HG02840 (cell line): Measurements from ENCODE around the gene CLEC2D.
A peak's percentile ranks its signal among the peaks of the same experiment; 100 is the strongest.
"Not testable (repeated sequence)": the region's sequence is repeated elsewhere in the genome, so short reads cannot be mapped to it uniquely, and the experiment has no call there.

Experiments used
- ATAC-seq: cut with Tn5 transposase; IDR thresholded peaks from one replicate; pipeline ENCODE4 v1.9.1; 2021; ENCODE audit warnings: mild to moderate bottlenecking, moderate library complexity, moderate number of reproducible peaks; ENCODE audit not compliant: unreplicated experiment, low FRiP score

Gene CLEC2D

DNA sequence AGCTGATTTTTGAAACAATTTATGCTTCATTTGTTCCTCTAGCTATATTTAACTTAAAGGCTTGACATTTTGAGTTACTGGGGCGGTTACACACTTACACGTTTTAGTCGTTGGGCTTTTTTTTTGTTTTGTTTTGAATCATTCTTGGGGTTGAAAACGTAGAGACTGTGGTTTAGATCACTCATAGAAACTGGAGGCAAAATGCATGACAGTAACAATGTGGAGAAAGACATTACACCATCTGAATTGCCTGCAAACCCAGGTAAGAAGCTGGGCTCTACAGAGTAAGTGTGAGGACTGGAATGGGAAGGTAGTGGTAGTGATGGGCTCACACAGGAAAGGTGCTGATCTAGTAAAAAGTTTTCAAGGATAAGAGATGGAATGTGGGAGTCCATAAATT lies at the start of gene CLEC2D:
TSS of gene CLEC2D (plus strand) at position 180 of the 400 bp plus-strand sequence. CDS start at position 202, 22 bp downstream.
- ATAC-seq, result peak; percentile 35

GRCh38 chr12:9625019-9625418 lies 44.5 kb upstream of the CLEC2D start:
- ATAC-seq, result no peak

GRCh38 chr12:9626291-9626690 lies 43.2 kb upstream of the CLEC2D start:
- ATAC-seq, result no peak

- ATAC-seq, result no peak
Observed at GRCh38 chr12:9626821-9627220, 42.7 kb upstream of the CLEC2D start.

DNA sequence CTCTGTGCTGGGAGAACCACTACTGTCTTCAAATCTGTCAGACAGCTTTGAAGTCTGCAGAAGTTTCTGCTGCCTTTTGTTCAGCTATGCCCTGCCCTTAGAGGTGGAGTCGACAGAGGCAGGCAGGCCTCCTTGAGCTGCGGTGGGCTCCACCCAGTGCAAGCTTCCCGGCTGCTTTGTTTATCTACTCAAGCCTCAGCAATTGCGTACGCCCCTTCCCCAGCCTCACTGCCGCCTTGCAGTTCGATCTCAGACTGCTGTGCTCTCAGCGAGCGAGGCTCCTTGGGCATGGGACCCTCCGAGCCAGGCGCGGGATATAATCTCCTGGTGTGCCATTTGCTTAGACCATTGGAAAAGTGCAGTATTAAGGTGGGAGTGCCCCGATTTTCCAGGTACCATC lies 36.7 kb upstream of the CLEC2D start:
- no peak for ATAC-seq

GRCh38 chr12:9634177-9634803 lies 35.2 kb upstream of the CLEC2D start:
- ATAC-seq, result no peak

GRCh38 chr12:9634969-9635754 lies 34.4 kb upstream of the CLEC2D start:
- ATAC-seq, result no peak

- no peak for ATAC-seq
Observed at GRCh38 chr12:9636150-9636850, 33.2 kb upstream of the CLEC2D start.

DNA sequence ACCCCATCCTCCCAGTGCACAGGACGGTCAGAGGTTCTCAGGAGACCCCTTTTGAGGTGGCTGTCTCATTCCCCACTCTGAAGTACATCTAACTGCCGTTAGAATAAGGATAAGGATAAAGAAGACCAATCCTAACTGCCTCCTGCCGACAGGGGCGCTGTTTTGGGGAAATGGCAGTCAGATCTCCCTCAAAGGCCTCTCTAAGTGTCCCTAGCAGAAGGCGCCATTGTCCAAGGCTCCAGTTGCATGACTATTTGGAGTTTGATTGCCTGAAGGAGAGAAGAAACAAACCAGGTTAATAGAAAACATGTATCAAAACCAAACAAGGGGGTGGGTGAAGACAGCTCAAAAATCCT lies 32.7 kb upstream of the CLEC2D start:
- no peak for ATAC-seq

DNA sequence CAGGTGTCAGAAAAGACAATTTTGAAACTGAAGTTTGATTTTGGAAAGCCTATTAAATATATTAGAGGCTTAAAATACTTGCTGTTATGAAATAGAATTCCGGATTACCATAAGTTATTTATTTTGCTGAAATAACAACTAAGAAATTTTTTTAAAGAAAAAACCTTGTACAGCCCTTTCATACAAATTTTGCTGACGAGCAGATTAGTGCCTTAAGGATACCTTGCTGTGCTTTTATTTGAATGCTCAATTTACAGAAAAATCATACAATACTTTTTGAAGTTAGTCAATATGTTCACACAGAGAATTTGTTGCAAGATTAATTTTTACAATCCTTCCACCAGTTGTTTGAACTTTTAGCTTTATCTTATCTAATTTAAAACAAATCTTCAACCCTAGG lies 29.5 kb upstream of the CLEC2D start:
- no peak for ATAC-seq

DNA sequence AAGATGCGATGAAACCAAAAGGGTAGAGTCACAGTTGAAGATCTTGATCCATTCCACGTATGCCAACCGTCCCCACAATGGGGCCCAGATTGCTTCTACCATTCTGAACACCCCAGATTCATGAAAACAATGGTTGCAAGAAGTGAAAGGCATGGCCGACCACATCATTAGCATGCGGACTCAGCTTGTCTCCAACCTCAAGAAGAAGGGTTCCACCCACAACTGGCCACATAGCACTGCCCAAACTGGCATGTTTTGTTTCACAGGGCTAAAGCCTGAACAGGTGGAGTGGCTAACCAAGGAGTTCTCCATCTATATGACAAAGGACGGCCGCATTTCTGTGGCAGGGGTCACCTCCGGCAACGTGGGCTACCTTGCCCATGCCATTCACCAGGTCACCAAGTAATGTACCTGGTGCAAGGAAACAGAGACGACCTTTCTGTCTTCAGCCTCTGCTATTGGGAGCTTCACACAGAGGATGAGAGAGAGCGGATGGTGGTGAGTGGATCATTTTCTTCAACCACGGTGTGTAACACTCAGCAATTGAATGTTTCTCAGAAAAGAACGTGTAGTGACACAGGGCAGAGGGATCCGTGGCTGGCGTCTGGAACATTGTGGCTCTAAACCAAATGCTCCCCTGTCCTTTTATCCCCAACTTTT lies 26.8 kb upstream of the CLEC2D start:
- no peak for ATAC-seq

- ATAC-seq, result no peak
Observed at GRCh38 chr12:9643266-9643660, 26.2 kb upstream of the CLEC2D start.

DNA sequence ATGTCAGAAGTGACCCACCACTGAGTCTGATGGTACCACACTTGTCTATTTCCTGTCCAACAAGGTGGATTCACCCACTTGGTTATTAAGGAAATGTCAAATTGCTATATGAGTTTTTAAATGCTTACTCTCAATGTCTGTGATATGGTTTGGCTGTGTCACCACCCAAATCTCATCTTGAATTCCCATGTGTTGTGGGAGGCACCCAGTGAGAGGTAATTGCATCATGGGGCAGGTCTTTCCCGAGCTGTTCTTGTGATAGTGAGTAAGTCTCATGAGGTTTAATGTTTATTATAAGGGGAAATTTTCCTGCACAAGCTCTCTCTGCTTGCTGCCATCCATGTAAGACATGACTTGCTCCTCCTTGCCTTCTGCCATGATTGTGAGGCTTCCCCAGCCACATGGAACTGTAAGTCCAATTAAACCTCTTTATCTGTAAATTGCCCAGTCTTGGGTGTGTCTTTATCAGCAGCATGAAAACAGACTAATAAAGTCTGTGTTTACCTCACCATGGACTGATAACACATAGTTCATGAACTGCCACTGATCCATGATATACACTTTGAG lies 24.4 kb upstream of the CLEC2D start:
- ATAC-seq, result not testable (repeated sequence)

GRCh38 chr12:9646794-9647781 lies 22.4 kb upstream of the CLEC2D start:
- no peak for ATAC-seq

- ATAC-seq, result peak; percentile 63
Observed at GRCh38 chr12:9647825-9648700, 21.4 kb upstream of the CLEC2D start.

GRCh38 chr12:9648701-9649531 lies 20.6 kb upstream of the CLEC2D start:
- no peak for ATAC-seq

DNA sequence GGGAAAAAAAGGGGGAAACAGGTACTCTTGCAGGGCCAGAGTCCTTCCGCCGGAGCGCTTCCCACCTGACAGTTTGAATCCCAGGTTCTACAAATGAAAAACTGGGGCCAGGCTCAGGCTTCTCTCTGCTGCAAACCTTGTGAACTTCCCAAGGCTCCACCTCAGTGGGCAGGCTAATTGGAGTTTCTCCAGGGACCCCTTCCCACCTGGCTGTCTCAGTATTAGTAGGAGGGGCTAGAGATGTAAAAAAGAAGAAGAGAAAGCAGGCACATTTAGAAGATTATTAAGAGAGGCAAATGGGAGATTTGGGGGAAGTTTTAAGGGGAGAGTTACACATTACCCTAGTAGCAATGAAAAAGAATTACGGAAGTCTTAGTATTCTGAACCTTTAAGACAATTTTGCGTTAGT lies 20.0 kb upstream of the CLEC2D start:
- no peak for ATAC-seq

- no peak for ATAC-seq
Observed at GRCh38 chr12:9650151-9650576, 19.3 kb upstream of the CLEC2D start.
